ENCODE measurements around the gene KCNC1.

DNA sequence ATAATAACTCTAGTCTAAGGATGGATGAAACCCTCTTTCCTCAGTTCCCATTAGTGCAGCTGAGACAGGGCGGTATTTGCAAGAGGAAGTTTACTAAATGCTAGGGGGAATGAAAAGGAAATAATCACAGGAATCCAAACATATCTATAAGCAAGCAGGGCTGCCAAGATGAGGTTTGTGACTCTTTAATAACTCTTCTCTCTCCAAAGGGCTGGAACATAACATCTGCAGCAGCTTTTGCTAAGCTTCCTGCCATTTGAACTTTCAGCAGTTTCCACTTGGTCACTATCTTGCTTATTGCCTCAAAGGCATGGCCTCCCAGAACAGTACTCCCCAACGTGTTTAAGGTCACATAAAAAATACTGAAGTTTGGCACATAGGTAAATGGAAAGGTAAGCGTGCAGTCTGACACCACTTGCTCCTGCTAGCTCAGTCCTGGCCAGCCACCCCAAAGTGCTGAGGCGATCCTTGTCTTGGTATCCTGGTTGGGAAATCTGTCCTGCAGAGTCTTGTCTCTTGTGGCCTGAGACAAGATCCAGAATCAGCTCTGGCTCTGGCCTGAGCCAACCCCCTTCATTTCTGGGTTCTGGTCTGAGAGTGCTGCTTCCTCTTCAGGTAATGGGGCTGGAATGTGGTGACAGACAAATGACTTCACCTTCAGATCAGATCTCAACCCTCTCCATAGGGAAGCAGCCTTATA is 81.8 kb downstream of the KCNC1 start:
- no peak for TF ChIP-seq POLR2A (IDR thresholded peaks at IDR 0.05; ENCODE audit: low read length)
- no peak for TF ChIP-seq GATA1 (IDR thresholded peaks at IDR 0.05; ENCODE audit: low read depth, low read length)

Measured in erythroblast (primary cell).